GM20000 (cell line): ENCODE data around the gene F2RL2.

Experiments used
- DNase-seq: peaks from one replicate; pipeline ENCODE4 v3.0.0; 2012; ENCODE audit warnings: low spot score
- CTCF ChIP-seq: IDR thresholded peaks from 2 replicates; pipeline ENCODE4 v1.5.1; 2012; ENCODE audit warnings: mild to moderate bottlenecking, control low read depth; ENCODE audit errors: extremely low read depth, missing control alignments

The F2RL2 gene

GRCh38 chr5:76576996-76577395, 46.2 kb downstream of the F2RL2 start:
- no peak for DNase-seq
- no peak for TF ChIP-seq CTCF

- DNase-seq = no peak
- TF ChIP-seq CTCF = no peak
Observed at GRCh38 chr5:76576450-76576849, 46.8 kb downstream of the F2RL2 start.

- no peak for DNase-seq
- no peak for TF ChIP-seq CTCF
Observed at GRCh38 chr5:76571559-76571958, 51.6 kb downstream of the F2RL2 start.

GRCh38 chr5:76570153-76570552, 53.0 kb downstream of the F2RL2 start:
- DNase-seq = no peak
- no peak for TF ChIP-seq CTCF
